ENCODE results near the gene ZIK1.

Gene ZIK1

GRCh38 chr19:57583521-57584416, at the start of gene ZIK1:
Gene ZIK1, plus strand, starts transcription at chr19:57584145. Its CDS starts 212 bp downstream, at chr19:57584357.
- DNase-seq (peak; percentile 92), ATAC-seq (replicated peaks) (peak; percentile 91 to 94)
- Mint-ChIP-seq H3K27me3 (no peaks in the 10 kb centered on the region), H3K4me1 (peaks cover 17 to 32% of the 10 kb centered on the region in 2 donors), H3K9me3 (peaks cover 26% of the 10 kb centered on the region in 2 donors), H3K36me3 (peaks cover 42 to 49% of the 10 kb centered on the region in 2 donors), H3K4me3 (peak within 1 kb of the TSS; percentile 87 to 98), H3K27ac (peak within 1 kb of the TSS; percentile 99)

DNA sequence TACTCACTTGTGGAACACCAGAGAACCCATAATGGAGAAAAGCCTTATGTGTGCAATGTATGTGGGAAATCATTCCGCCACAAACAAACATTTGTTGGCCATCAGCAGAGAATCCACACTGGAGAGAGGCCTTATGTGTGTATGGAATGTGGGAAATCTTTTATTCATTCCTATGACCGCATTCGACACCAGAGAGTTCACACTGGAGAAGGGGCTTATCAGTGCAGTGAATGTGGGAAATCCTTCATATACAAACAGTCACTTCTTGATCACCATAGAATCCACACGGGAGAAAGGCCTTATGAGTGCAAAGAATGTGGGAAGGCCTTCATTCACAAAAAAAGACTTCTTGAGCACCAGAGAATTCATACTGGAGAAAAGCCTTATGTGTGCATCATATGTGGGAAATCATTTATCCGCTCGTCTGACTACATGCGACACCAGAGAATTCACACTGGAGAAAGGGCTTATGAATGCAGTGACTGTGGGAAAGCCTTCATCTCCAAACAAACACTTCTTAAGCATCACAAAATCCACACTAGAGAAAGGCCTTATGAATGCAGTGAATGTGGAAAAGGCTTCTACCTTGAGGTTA, 45.9 kb upstream of the ZIK1 start:
- Mint-ChIP-seq H3K9me3 (peaks cover 54 to 60% of the 10 kb centered on the region in 2 donors), H3K27me3 (no peaks in the 10 kb centered on the region)

GRCh38 chr19:57546513-57546912, 37.4 kb upstream of the ZIK1 start:
- Mint-ChIP-seq H3K4me1 (peaks cover 0 to 2% of the 10 kb centered on the region in 2 donors), H3K27ac (no peak overlapping the region), H3K27me3 (no peaks in the 10 kb centered on the region), H3K36me3 (peaks cover 85 to 93% of the 10 kb centered on the region in 2 donors), H3K4me3 (no peak overlapping the region), H3K9me3 (peaks cover 31 to 51% of the 10 kb centered on the region in 2 donors)
- DNase-seq: no peak
- ATAC-seq (replicated peaks): no peak

More for the DNA sequence above, 45.9 kb upstream of the ZIK1 start:
- ATAC-seq (replicated peaks) (no peak), DNase-seq (no peak)
- Mint-ChIP-seq H3K36me3 (peaks cover 96 to 97% of the 10 kb centered on the region in 2 donors), H3K4me1 (peaks cover 0 to 6% of the 10 kb centered on the region in 2 donors), H3K27ac (peak overlapping the region; percentile 17), H3K4me3 (no peak overlapping the region)

GRCh38 chr19:57552432-57552831, 31.5 kb upstream of the ZIK1 start:
- Mint-ChIP-seq H3K27ac (no peak overlapping the region), H3K4me3 (no peak overlapping the region), H3K4me1 (peaks cover 4 to 7% of the 10 kb centered on the region in 2 donors), H3K36me3 (peaks cover 86 to 93% of the 10 kb centered on the region in 2 donors), H3K9me3 (peaks cover 15 to 24% of the 10 kb centered on the region in 2 donors), H3K27me3 (no peaks in the 10 kb centered on the region)
- DNase-seq (no peak), ATAC-seq (replicated peaks) (no peak)

DNA sequence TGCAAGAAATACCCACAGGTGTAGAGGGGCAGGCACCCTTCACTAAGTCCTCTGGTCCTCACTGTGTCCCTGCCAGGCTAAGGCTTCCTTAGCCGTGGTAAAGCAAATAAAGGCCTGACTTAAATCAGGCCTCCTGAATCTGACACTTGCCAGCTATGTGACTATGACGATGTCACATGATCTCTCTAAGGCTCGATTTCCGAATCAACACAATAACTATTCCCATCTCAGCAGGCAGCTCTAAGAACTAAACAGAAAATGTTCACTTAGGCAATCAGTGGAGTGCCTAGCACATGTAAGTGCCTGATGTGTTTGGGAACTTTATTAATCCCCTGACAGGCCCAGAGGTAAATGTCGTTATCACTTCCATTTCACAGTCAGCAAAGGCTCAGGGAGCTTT, 26.3 kb upstream of the ZIK1 start:
- DNase-seq (no peak), ATAC-seq (replicated peaks) (no peak)
- Mint-ChIP-seq H3K4me1 (peaks cover 29 to 32% of the 10 kb centered on the region in 2 donors), H3K4me3 (peak overlapping the region; percentile 95 to 96), H3K27ac (no peak overlapping the region), H3K9me3 (peaks cover 0 to 10% of the 10 kb centered on the region in 2 donors), H3K36me3 (peaks cover 48 to 67% of the 10 kb centered on the region in 2 donors), H3K27me3 (peaks cover 0 to 9% of the 10 kb centered on the region in 2 donors)

GRCh38 chr19:57558525-57558924, 25.4 kb upstream of the ZIK1 start:
- DNase-seq: no peak
- ATAC-seq (replicated peaks): no peak
- peaks cover 29 to 32% of the 10 kb centered on the region in 2 donors for H3K4me1 Mint-ChIP-seq
- H3K9me3 Mint-ChIP-seq: peaks cover 2 to 13% of the 10 kb centered on the region in 2 donors
- H3K4me3 Mint-ChIP-seq: peak overlapping the region; percentile 95 to 96
- H3K27ac Mint-ChIP-seq: peak overlapping the region; percentile 81
- peaks cover 0 to 9% of the 10 kb centered on the region in 2 donors for H3K27me3 Mint-ChIP-seq
- peaks cover 42 to 61% of the 10 kb centered on the region in 2 donors for H3K36me3 Mint-ChIP-seq

DNA sequence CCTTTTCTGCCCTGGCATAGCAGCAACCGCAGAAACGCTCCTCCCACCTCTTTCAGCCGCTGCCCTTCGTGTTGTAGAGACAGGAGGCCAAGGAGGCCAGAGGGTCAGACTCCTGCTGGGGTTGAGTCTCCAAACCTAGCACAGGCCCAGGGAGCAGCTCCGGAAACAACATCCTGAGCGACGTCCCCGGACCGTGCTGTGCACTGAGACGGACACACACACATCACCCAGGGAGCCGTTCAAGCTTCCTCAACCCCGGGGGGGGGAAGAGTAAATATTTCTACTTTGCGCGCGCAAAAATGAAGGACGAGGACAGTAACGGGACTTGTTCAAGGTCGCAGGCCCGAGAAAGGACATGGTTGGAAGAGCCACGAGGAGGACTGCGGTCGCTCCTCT, 24.9 kb upstream of the ZIK1 start:
- Mint-ChIP-seq H3K4me3 (peak overlapping the region; percentile 95 to 96), H3K27me3 (peaks cover 0 to 9% of the 10 kb centered on the region in 2 donors), H3K4me1 (peaks cover 29 to 32% of the 10 kb centered on the region in 2 donors), H3K27ac (peak overlapping the region; percentile 95), H3K9me3 (peaks cover 4 to 15% of the 10 kb centered on the region in 2 donors), H3K36me3 (peaks cover 40 to 59% of the 10 kb centered on the region in 2 donors)
- ATAC-seq (replicated peaks): peak; percentile 53 to 59
- peak; percentile 1 for DNase-seq

DNA sequence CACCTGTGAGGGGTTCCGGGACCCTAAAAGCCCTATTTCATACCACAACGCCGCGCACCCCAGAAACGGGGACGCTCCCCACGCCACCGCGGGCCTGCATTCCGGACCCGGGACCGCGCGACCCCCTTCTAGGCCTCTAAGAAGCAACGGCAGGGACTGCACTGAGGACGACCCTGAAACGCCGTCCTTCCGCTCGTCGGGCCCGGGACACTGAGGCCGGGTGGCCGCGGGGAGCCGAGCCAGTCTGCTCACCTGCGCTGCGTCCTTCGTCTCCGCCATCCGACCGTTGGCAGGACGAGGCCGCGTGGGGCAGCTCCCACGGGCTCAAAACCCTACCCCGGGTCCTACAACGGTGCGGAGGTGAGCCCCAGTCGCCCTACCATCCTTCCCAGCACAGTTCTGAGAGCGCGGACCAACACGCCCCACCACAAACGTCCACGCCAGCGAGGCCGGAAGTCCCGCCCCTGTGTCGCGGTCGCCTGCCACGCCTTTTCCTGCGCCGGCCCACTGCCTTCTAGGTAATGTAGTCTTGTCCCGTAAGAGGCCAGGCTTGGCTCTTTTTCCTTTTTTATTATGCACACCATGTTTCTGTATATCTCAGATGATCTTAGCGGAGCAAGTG, 24.4 kb upstream of the ZIK1 start, which contains the start of gene ZNF550:
TSS of gene ZNF550 (minus strand) at position 460 of the 622 bp plus-strand sequence. CDS start at position 279, 181 bp downstream.
- Mint-ChIP-seq H3K27ac (peak within 1 kb of the TSS; percentile 95), H3K36me3 (peaks cover 34 to 53% of the 10 kb centered on the region in 2 donors), H3K27me3 (peaks cover 0 to 9% of the 10 kb centered on the region in 2 donors), H3K9me3 (peaks cover 4 to 15% of the 10 kb centered on the region in 2 donors), H3K4me3 (peak within 1 kb of the TSS; percentile 95 to 96), H3K4me1 (peaks cover 29 to 32% of the 10 kb centered on the region in 2 donors)
- DNase-seq (peak; percentile 76), ATAC-seq (replicated peaks) (peak; percentile 97 to 100)

DNA sequence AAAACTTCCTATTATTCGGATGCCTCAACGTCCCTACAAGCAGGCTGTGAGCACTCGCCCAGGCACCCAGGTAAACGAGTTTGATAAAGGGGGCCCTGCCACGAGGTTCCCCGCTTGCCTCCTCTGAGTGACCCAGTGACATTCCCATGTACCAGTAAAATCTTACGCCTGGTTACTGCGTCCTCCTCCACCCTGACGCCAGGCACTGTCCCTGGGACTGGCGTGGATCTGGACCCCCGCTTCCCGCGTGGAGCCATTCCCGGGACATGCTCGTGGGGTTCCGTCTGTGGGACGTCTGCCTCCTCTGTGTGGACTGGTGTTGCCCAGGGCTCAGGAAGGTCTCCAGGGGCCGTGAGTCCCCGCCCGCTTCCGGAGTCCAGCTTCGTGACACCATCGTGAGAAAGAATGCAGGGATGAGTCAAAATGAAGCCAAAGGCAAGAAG, 23.9 kb upstream of the ZIK1 start:
- Mint-ChIP-seq H3K27ac (peak overlapping the region; percentile 89), H3K9me3 (peaks cover 6 to 14% of the 10 kb centered on the region in 2 donors), H3K27me3 (peaks cover 0 to 9% of the 10 kb centered on the region in 2 donors), H3K4me1 (peaks cover 29 to 32% of the 10 kb centered on the region in 2 donors), H3K36me3 (peaks cover 29 to 48% of the 10 kb centered on the region in 2 donors), H3K4me3 (peak overlapping the region; percentile 95 to 96)
- DNase-seq: peak; percentile 2
- peak; percentile 10 to 21 for ATAC-seq (replicated peaks)

DNA sequence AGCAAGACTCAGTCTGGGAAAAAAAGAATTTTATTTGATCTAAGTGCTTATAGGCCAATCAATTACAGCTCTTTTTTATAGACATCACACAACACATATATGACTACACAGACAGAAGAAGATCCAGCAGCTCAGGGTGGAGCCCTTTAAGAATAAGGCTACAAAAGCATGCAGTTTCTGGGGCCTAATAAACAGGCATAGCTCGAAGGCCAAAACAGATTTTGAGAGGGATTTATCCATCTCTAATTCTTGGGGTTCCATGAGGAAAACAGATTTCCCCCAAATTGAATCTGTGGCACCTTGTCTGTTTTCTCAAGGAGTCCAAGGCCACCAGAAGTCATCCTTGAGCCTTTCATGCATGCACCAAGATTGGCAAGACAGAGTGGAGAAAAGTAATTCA, 20.4 kb upstream of the ZIK1 start:
- DNase-seq (no peak), ATAC-seq (replicated peaks) (no peak)
- Mint-ChIP-seq H3K4me3 (no peak overlapping the region), H3K36me3 (peaks cover 14 to 45% of the 10 kb centered on the region in 2 donors), H3K9me3 (peaks cover 30 to 34% of the 10 kb centered on the region in 2 donors), H3K27me3 (peaks cover 0 to 9% of the 10 kb centered on the region in 2 donors), H3K4me1 (peaks cover 14 to 17% of the 10 kb centered on the region in 2 donors), H3K27ac (no peak overlapping the region)

DNA sequence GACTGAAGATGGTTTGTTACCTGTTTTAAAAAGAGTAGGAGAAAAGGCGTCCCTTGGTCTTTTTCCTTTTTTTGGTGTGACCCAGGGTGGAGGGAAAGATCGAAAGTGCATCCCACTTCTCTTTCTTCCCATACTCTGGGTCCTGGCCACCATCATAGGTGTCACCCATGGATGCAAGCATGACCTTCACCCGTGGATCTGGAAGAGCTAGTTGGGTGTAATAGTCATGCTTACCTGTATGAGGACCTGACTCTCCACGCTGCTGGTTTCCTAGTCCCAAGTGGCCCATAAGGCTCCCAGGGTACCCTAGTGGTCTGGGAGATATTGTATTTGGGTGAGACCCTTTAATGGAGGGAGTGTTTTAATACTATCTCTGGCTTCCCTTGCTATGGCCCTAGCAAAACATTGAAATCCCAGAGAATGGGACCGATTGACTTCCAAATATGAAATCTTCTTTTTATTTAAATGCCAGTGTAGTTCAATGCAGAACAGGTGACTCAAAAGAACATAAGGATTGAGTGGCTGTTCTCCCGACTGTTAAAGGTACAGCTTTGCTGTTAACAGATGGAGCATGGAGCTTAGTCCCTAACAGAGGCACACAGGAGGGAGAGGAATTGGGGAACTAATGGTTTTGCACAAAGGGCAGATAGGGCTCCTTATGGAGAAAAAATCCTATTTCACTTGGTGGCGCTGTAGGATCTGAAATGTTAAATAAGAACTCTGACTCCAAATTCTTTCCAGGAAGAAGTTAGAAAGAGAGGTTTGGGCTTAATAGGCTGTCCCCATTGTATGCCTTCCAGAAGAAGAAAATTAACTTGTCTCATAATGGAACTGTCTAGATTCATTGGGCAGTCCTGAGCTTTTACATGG, 17.3 kb upstream of the ZIK1 start:
- Mint-ChIP-seq H3K27ac (no peak overlapping the region), H3K4me1 (no peaks in the 10 kb centered on the region)

GRCh38 chr19:57570707-57571106, 13.2 kb upstream of the ZIK1 start:
- Mint-ChIP-seq H3K4me1 (peaks cover 6 to 7% of the 10 kb centered on the region in 2 donors), H3K27me3 (no peaks in the 10 kb centered on the region), H3K4me3 (no peak overlapping the region), H3K36me3 (peaks cover 60 to 80% of the 10 kb centered on the region in 2 donors), H3K27ac (no peak overlapping the region), H3K9me3 (peaks cover 41 to 43% of the 10 kb centered on the region in 2 donors)
- ATAC-seq (replicated peaks) (no peak), DNase-seq (no peak)

More for the DNA sequence above, 17.3 kb upstream of the ZIK1 start:
- peaks cover 42 to 44% of the 10 kb centered on the region in 2 donors for H3K9me3 Mint-ChIP-seq
- no peak for DNase-seq
- no peak for ATAC-seq (replicated peaks)
- H3K27me3 Mint-ChIP-seq: no peaks in the 10 kb centered on the region
- no peak overlapping the region for H3K4me3 Mint-ChIP-seq
- H3K36me3 Mint-ChIP-seq: peaks cover 27 to 47% of the 10 kb centered on the region in 2 donors

DNA sequence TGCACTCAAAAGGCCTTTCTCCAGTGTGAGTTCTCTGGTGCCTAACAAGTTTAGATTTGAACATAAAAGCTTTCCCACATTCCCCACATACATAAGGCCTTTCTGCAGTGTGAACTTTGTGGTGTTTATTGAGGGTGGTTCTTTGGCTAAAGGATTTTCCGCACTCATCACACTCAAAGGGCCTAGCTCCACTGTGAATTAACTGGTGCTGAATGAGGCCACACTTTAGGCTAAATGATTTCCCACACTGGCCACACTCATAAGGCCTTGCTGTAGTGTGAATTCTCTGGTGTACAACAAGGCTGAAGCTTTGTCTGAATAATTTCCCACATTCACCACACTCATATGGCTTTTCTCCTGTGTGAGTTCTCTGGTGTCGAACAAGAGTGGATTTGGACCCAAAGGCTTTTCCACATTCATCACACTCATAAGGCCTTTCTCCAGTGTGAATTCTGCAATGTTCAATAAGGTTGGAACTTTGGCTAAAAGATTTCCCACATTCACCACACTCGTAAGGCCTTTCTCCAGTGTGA, 11.5 kb upstream of the ZIK1 start:
- Mint-ChIP-seq H3K27me3 (no peaks in the 10 kb centered on the region), H3K36me3 (peaks cover 73 to 83% of the 10 kb centered on the region in 2 donors), H3K9me3 (peaks cover 46 to 50% of the 10 kb centered on the region in 2 donors), H3K27ac (no peak overlapping the region), H3K4me1 (peaks cover 17 to 21% of the 10 kb centered on the region in 2 donors), H3K4me3 (no peak overlapping the region)
- ATAC-seq (replicated peaks) (no peak), DNase-seq (no peak)

All from stimulated activated naive B cell treated with anti-CD40 and anti-IgM and Interleukin-4, amounts not matched to agents 10 μg/mL and 1 μg/mL and 100 μg/mL, for 72 hours (primary cell).